HG03025 (cell line): Measurements from ENCODE around the gene RP9.
"Not testable (repeated sequence)": the region's sequence is repeated elsewhere in the genome, so short reads cannot be mapped to it uniquely, and the experiment has no call there.

Experiments
- ATAC-seq: cut with Tn5 transposase; IDR thresholded peaks from one replicate; pipeline ENCODE4 v1.9.1; 2021; ENCODE audit warnings: mild to moderate bottlenecking, moderate library complexity; ENCODE audit not compliant: unreplicated experiment, low FRiP score

RP9 gene

DNA sequence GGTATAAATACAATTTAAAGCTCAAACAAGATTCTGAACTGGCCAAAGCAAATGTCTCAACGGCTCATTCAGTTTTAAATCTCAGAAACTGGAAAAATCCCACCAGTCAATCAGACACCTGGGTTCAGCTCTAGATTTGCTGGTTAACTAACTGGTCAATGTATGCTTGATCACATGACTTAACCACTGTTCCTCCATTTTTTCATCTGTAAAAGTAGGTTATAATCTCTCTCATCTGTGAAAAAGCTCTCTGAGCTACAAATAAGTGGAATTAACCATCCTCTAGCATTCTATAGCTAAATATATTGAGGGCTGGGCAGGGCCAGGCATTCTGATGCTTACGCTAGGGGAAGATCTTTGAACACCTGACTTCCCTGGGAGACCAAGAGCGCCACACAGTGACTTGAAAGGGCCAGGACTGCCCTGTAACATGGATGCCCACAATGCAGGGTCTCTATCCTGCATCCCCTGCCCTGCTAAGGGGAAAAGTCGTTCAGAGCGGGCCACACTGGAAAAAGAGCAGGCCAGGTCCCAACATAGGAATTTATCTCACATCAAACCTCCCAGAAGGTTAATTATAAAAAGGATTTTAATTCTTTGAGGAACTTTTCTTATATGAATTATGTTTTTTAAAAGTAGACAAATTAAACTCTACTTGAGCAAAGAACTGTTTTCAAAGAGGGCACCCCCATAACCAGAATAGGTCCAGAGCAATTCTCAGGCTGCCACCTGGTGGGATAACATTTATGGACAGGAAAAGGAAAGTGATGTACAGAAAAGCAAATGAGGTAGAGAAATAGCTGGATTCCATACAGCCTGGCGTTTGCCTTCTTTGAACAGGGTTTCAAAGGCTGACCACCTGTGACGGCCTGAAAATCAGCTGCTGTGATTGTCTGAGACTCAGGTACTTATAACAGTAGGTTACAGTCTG lies 1.8 kb downstream of the RP9 start:
- ATAC-seq, result no peak

DNA sequence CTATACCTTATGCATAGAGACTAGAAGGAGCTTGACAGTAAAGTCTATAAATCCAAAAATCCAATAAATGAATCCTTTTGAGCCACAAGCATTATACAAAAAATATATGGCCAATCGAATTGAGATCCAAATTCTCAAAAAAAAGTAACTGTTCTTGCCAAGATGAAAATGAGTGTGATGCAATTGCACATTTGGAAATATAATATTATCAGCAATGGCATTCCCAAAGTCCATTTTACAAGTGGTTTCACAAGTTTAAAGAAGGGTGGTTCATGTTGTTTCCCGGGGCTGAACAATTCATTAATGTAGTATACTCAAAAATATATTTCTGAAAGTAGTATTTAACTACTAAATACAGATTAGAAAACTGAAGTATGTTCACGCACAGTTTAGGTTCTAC lies 7.3 kb downstream of the RP9 start:
- ATAC-seq, result no peak

DNA sequence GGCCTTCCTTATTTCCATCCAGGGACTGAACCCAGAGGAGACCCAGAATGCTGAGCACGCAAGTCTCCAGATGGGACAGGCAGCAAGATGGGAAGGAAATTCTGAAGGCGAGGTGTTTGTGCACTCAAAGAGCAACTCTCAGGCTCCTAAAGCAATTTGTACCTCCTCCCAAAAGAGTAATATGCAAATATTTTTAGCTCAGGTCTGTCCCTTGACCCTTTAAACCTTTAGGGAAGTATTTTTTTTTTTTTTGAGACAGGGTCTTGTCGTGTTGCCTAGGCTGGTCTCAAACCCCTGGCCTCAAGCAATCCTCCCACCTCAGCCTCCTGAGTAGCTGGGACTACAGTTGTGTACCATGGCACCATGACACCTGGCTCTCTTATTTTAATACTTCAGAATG lies 8.4 kb downstream of the RP9 start:
- no peak for ATAC-seq

DNA sequence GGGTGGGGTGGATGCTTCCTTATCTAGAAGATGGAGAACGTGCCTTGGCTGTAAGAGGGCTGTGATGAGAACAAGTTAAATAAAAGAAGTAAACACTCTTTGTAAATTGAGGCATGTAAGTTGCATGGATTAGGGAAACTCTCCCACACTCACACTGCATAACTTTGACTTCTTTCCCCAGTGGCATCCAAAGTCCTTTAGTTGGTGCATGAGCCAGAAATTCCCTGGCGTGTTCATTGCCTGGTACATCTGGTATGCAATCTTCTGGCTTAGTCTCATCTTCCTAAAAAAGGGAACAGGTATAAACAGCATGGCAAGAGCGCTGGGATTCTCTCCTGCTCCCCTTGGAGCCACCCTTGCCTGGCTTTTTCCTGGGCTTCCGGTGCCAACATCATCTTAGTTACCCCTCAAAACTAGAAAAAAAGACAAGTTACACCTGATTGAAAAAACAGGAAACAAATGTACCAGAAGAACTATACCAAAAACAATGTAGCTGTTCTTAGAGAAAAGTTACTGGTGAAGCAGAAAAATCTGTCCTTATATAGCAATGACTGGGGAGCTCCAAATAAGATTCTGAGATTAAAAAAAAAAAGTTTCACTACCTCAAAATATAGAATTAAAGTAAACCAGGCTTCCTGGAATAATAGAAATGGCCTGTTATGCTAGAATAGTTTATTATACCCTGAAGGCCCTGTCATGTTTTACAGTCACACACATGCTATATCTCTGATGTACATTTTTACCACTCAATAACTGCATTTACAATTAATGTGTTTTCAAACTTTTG lies 9.9 kb downstream of the RP9 start:
- no peak for ATAC-seq

DNA sequence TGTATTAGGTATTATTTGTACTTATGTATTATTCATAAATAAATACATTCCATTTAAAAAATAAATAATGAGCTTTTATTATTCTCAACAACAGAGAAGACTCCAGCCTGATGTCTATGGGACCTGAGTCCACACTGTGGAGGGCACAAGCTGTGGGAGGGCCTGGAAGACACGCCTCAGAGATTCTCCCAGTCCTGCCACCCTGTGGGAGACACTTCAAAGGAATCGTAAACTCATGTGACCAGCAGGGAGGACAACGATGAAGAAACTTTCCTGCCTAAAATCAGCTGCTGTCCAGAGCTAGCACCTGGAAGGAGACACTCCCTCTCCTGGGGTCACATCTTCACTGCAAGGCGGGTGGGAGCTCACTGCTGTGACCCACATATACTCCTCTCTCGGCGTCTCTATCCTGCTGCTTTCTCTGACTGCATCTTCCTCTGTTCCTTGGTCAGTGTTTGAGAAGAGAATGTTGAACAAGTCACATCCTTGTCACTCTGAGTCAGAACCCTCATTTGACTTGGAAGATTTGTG lies 14.4 kb downstream of the RP9 start:
- ATAC-seq, result not testable (repeated sequence)

DNA sequence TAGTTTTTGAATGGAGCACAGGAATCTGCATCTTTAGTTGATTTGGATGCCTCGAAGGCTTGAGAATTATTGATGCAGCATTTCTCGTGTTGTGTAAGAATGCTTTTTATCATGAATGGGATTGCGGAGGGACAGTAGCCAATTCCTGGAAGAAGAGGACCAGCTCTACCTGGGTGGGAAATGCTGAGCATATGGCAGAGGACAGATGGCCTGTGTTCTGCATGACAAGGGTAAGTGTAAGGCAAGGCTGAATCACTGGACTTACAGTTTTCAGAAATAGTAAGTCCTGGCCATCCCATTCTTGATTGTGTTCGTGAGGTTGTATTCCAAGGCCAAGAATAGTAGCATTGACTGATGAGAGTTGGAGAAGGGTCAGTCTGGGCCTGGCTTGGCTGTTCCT lies 15.9 kb downstream of the RP9 start:
- no peak for ATAC-seq

DNA sequence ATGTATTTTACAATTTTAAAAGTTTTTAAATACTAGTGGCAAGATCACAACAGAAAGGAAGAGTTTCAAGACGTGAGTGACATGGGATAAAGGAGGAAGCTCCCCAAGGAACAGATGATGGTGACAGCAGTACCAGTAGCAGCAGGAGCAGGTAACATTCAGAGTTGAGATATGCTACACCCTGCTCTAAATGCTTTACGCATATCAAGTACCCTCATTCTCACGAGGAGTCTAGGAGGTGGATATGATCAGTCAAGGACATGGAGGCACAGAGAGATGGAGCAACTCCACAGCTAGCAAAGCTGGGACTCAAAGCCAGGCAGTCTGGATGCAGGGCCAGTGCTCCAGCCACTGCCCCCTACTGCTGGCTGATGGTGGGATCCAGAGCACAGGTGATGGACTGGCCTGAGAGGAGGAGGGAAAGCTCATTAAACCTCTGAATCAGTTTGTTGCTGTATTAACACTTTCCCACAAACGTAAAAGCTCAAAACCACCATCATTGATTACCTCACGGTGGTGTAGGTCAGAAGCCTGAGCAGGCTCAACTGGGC lies 17.5 kb downstream of the RP9 start:
- ATAC-seq, result no peak

DNA sequence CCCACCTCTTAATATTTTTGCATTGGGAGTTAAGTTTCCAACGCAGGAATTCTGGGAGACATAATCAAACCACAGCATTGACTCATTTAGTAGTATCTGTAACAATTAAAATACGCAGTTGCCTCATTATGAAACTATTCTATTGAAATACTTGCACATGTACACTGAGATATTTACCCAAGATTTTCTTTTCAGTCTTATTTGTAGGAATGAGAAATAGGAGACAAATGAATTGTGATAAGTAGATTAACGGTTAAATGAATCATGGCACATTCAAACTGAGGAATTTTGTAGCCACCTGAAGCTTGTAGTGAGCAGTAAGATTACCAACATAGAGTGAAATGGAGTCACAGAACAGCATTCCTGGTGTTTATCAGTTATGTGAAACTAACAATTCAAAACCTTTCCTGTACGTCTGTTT lies 18.1 kb downstream of the RP9 start:
- no peak for ATAC-seq

DNA sequence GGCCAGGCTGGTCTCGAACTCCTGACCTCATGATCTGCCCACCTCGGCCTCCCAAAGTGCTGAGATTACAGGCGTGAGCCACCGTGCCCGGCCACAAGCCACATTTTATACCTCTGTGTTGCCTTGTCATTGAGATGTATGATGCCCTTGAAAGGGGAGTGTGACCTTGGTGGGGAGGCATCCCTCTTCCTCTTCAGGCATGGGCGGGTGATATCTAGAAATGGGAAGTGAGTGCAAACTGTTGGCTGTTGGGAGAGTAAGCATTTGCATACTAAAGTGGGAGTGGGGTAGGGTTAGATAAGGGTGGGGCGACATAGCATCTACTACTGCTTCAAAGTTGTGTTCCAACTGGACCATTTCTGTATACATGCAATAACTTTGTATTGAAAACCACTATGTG lies 20.1 kb downstream of the RP9 start:
- no peak for ATAC-seq

DNA sequence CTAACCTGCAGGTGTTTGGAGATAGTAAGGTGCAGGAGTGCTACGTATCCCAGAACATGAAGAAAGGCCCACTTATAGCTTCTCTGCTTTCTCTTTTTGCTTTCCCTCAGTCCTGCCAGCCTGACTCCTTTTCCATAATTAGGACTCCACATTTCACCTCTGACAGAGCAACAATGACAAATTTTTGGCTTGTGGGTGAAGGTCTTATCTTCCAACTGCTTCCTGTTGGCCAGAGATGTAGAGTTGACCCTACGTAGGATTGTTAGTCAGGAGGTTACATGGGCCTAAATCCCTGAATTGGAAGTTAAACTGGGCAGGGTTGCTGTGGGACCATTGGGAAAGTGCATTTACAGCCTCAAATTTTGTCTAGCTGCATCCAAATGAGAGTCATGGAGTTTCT lies 21.3 kb downstream of the RP9 start:
- ATAC-seq, result no peak

DNA sequence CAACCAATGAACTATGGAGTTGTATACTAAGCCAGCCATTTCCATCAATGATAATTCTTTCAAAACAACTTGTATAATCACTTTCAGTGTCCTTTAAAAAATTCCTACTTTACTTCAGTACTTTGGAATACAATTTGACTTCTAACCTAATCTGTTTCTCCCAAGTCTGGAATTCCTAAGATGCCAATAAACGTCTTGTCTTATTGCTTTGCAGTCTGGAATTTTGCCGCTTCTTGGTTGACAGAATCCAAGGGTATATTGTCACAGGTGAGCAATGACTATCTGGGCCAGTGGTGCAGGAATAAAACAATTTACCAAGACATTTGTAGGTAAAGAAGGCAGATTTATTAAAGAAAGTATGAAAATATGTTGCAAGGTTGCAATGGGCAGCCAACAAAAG lies 21.8 kb downstream of the RP9 start:
- no peak for ATAC-seq

DNA sequence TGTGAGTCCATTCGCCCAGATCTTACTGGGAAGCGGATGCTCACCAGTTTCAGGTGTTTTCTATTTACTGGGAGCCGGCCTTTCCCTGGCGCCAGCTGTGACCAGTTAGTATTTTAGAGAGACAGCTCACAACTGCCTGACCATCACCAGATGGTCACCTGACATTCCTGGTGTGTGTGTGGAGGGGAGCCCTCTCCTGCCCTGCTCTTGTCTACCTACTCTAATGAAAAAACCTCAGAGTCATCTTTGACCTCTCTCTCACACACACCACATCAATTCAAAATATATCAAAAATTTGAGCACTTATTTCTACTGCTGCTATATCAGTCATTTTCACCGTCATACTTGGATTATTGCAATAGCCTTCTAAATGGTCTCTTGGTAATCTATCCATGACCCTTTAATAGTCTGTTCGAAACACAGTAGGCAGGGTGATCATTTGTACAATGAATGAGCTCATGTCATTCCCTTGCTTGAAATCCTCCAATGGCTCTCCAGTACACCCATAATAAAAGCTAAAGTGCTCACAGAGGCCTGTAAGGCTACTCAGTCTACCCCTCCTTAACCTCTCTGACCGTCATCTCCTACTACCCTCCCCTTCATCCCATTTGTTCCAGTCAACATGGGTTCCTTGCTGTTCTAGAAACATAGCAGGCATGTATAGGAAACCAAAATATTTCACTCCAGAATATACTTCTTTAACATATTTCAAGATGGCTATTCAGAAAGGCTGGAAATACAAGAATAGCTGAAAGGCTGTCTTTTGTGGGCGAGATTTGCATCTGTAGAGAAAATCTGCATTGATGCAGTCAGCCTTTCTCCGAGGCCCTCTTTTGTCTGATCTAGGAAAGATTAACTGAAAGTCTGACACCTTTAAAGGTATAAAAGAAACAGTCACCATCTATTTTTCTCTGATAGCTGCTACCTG lies 29.2 kb downstream of the RP9 start:
- ATAC-seq, result no peak

DNA sequence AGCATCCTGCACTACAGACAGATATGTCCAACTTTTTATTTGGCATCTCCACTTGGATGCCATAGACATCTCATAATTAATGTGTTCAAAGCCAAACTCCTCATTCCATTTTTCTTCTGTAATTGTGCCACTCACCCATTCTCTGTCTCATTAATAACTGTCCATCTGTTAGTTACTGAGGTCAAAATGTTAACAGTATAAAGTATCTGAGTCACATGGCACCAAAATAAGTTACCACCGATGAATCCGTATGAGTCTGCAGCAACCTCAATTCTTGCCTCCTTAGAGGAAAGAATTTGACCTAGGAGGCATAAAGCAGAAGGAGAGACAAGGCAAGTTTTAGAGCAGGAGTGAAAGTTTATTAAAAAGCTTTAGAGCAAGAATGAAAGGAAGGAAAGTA lies 30.1 kb downstream of the RP9 start:
- no peak for ATAC-seq

DNA sequence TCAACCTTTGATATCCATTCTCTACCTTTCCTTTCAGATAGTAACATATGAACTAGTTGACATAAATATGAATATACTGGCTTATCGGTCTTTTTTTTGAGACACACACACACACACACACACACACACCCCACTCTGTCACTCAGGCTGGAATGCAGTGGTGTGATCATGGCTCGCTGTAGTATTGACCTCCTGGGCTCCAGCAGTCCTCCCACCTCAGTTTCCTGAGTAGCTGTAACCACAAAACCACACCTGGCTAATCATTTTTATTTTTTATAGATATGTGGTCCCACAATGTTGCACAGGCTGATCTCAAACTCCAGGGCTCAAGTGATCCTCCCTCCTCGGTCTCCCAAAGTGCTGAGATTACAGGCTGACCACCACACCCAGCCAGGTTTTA lies 32.5 kb downstream of the RP9 start:
- ATAC-seq, result no peak

DNA sequence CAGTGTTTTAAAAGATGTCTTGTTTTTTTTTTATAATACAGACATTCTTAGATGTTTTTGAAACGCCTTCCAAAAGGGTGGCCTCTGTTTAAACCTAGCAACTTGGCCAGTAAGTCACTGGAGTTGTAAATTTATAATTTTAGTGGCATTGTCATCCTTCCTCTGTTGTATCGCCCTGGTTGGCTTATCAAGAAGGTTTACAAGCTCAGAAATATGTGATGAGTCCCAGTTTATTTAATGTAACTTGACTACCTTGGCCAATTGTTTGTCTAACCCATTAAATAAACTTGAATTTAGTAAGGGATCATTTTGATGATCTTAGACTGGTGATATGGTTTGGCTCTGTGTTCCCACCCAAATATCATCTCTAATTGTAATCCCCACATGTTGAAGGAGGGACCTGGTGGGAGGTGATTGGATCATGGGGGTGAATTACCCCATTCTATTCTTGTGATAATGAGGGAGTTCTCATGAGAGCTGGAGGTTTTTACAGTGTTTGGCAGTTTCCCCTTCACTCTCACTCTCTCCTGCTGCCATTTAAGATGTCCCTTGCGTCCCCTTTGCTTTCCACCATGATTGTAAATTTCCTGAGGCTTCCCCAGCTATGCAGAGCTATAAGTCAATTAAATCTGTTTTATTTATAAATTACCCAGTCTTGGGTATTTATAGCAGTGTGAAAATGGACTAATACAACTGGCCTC lies 33.2 kb downstream of the RP9 start:
- ATAC-seq, result no peak

DNA sequence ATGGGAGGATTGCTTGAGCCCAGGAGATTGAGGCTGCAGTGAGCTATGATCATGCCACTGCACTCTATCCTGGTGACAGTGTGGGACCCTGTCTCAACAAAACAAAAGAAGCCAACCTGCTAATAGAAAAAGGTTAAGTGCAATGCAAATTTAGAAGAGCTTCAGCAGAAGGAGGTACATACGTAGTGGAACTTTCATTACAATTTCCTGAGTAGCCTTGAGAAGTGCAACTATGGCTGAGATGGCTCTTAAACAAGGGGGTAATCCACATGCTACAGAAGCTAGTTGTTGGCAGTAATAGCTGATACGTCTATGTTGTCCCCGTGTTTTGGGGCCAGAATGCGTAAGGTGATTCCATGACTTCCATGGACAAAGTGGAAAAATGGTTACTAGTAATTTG lies 36.0 kb downstream of the RP9 start:
- ATAC-seq, result no peak

DNA sequence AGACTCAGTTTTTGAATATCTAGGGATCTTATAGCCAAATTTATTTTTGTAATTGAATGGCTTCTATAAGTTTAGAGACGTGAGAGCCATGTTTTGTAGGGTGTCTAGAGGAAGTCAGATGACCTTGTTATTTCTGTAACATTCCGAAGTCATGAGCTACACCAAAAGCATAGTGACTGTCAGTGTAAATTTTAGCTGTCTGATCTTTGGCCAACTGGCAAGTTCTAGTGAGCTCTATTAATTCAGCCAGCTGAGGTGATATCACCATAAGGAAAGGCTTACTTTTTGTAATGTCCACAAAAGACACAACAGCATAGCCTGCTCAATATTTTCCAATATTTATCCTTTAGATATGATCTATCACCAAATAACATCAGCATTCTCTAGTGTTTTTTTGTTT lies 36.7 kb downstream of the RP9 start:
- ATAC-seq, result no peak

DNA sequence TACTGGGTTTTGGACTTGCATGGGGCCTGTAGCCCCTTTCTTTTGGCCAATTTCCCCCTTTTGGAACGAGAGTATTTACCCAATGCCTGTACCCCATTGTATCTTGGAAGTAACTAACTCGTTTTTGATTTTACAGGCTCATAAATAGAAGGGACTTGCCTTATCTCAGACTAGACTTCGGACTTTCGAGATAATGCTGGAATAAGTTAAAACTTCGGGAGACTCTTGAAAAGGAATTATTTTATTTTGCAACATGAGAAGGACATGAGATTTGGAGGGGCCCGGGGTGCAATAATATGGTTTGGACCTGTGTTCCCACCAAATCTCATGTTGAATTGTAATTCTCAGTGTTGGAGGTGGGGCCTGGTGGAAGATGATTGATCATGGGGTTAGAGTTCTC lies 38.4 kb downstream of the RP9 start:
- no peak for ATAC-seq

DNA sequence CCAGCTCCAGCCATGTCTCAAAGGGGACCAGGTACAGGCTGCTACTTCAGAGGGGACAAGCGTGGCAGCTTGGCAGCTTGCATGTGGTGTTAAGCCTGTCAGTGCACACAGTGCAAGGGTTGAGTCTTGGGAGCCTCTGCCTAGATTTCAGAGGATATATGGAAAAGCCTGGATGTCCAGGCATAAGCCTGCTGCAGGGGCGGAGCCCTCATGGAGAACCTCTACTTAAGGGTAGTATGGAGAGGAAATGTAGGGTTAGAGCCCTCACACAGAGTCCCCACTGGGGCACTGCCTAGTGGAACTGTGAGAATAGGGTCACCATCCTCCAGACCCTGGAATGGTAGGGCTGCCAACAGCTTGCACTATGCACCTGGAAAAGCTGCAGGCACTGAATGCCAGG lies 38.9 kb downstream of the RP9 start:
- no peak for ATAC-seq

DNA sequence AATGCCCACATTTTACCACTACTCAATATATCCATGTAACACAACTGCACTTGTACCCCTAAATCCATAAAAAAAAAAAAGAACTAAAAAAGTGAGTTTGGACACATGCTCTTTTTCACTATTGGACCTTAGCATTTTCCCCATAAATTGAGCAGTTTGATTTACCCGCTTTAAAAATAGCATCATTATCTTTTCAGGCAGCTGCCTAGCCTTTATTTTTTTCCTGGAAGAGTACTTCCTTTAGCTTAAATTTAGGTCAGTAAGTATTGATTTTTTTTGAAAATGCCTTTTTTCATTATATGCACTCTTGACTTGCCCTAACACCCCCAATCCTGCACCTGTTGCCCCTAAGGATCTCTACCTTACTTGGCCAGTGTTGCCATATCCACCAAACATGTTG lies 41.3 kb downstream of the RP9 start:
- no peak for ATAC-seq
